K562 (cell line): Measurements from ENCODE around the gene PHF24. TPM values are rescaled to one million over a fixed set of nuclear protein-coding genes. Genes with fewer than 3 reads are reported as not detected.
A peak's percentile ranks its signal among the peaks of the same experiment; 100 is the strongest.

Source experiments
- ATAC-seq: fragments of 200-7000 bp; cut with Tn5 transposase; 3 replicates; pipeline ENCODE4 v1.9.1; 2020; ENCODE audit warnings: moderate library complexity
- BruUV-seq: library from RNA; stranded (reverse); fragments of 400-500 nt; replicated peaks from 2 replicates; lab custom pipeline; 2021; lab: Mats Ljungman, UMichigan
- CTCF ChIA-PET: fragments of 300-600 bp; formaldehyde crosslinking; extraction: SDS; loops from one replicate; lab custom pipeline; 2021; ENCODE audit warnings: low intra/inter-chr PET ratio; lab: Yijun Ruan, JAX
- POLR2A ChIA-PET: fragments of 300-600, 350-650 bp; sonication (Branson Sonifier 250); formaldehyde crosslinking; extraction: SDS; loops from one replicate; lab custom pipeline; 2021; ENCODE audit warnings: antibody characterized with exemption, inconsistent platforms; lab: Yijun Ruan, JAX
- DNase-seq, 4 experiments: peaks; one replicate each; pipeline versions ENCODE4 v3.0.0 to v3.0.0-alpha.2; 2011 to 2018; ENCODE audit warnings: low spot score in 3 of 4, mixed read lengths in 3 of 4; ENCODE audit errors: extremely low read depth in 1 of 4
- FAIRE-seq: peaks from 2 replicates; lab custom pipeline; 2011; peaks lifted over from hg19 to GRCh38; lab: Jason Lieb, UNC
- H2AFZ ChIP-seq: 2 replicates; pipeline ENCODE4 v1.6.0; 2011; ENCODE audit warnings: low read depth, low read length, control low read depth, inconsistent platforms
- H3K27ac ChIP-seq: fragments of 200-600 bp; 3 replicates; pipeline ENCODE4 v1.8.0; 2011; ENCODE audit warnings: low read depth, mild to moderate bottlenecking, control low read depth, inconsistent platforms, low read length, moderate library complexity, mixed read lengths; ENCODE audit errors: extremely low read depth
- H3K27me3 ChIP-seq, 2 experiments: fragments of 300-600 bp in 1 of 2; 2 replicates in 1 of 2; 3 replicates in 1 of 2; pipeline versions ENCODE4 v1.6.0 to v1.8.0; 2011; ENCODE audit warnings: inconsistent platforms in 2 of 2, low read length in 2 of 2, mild to moderate bottlenecking in 1 of 2, mixed read lengths in 1 of 2, moderate library complexity in 1 of 2; ENCODE audit not compliant: control insufficient read depth in 2 of 2, insufficient read depth in 2 of 2
- H3K36me3 ChIP-seq: fragments of 300-600 bp; 3 replicates; pipeline ENCODE4 v1.8.0; 2011; ENCODE audit warnings: mild to moderate bottlenecking, low read length, inconsistent platforms; ENCODE audit not compliant: control insufficient read depth, insufficient read depth
- H3K4me1 ChIP-seq, 2 experiments: fragments of 200-600 bp in 1 of 2; replicated peaks in 1 of 2; 2 replicates in 1 of 2; 3 replicates in 1 of 2; pipeline versions ENCODE4 v1.5.1 to v1.8.0; 2011; ENCODE audit warnings: inconsistent platforms in 2 of 2, low read length in 2 of 2, mild to moderate bottlenecking in 1 of 2, mixed read lengths in 1 of 2, moderate library complexity in 1 of 2; ENCODE audit not compliant: control insufficient read depth in 2 of 2, insufficient read depth in 2 of 2
- H3K4me2 ChIP-seq: 2 replicates; pipeline ENCODE4 v1.6.1; 2011; ENCODE audit warnings: low read length, control low read depth, inconsistent platforms, mixed read lengths; ENCODE audit not compliant: insufficient read depth
- H3K4me3 ChIP-seq: fragments of 200-600 bp; sonication (generic), shearing (Covaris generic); 2 replicates; pipeline ENCODE4 v1.5.1; 2016; ENCODE audit warnings: control low read depth, inconsistent platforms
- H3K79me2 ChIP-seq: fragments of 200-600 bp; 3 replicates; pipeline ENCODE4 v1.8.0; 2011; ENCODE audit warnings: low read length, inconsistent platforms; ENCODE audit not compliant: control insufficient read depth, insufficient read depth
- H3K9ac ChIP-seq, 2 experiments: 2 replicates each; pipeline versions ENCODE4 v1.6.0 to v1.6.1; 2011; ENCODE audit warnings: low read depth in 2 of 2, low read length in 2 of 2, control low read depth in 1 of 2, inconsistent platforms in 1 of 2, mild to moderate bottlenecking in 1 of 2, mixed read lengths in 1 of 2; ENCODE audit not compliant: insufficient read depth in 1 of 2
- H3K9me1 ChIP-seq: one replicate; pipeline ENCODE4 v1.6.0; 2011; ENCODE audit warnings: inconsistent platforms, mild to moderate bottlenecking, low read length, moderate library complexity; ENCODE audit not compliant: control insufficient read depth, insufficient read depth
- H3K9me3 ChIP-seq: replicated peaks from 2 replicates; pipeline ENCODE4 v1.5.1; 2011; ENCODE audit warnings: low read depth, low read length, inconsistent platforms; ENCODE audit not compliant: control insufficient read depth, insufficient read depth
- H4K20me1 ChIP-seq: replicated peaks from 2 replicates; pipeline ENCODE4 v1.6.1; 2011; ENCODE audit warnings: low read length, inconsistent platforms, mixed read lengths; ENCODE audit not compliant: control insufficient read depth, insufficient read depth
- FOSL1 ChIP-seq: fragments of 200-800 bp; sonication (Bioruptor generic); conservative IDR thresholded peaks from 2 replicates; pipeline ENCODE4 v1.6.1; 2016; ENCODE audit warnings: missing genetic modification characterization, missing compliant biosample characterization
- KDM5B ChIP-seq: fragments of 200-600 bp; sonication (generic); IDR thresholded peaks from 2 replicates; pipeline ENCODE4 v1.6.1; 2012; ENCODE audit warnings: low read depth, mild to moderate bottlenecking, moderate library complexity, low read length, control low read depth, inconsistent platforms; ENCODE audit not compliant: insufficient replicate concordance
- POLR2AphosphoS5 ChIP-seq: IDR thresholded peaks from 2 replicates; pipeline ENCODE4 v1.6.1; 2011; ENCODE audit warnings: mild to moderate bottlenecking, low read depth, low read length, moderate library complexity; ENCODE audit not compliant: control insufficient read depth, insufficient read depth
- SIX5 ChIP-seq, 2 experiments: IDR thresholded peaks; 2 replicates each; pipeline ENCODE4 v1.6.1; 2011; ENCODE audit warnings: low read length in 2 of 2, borderline replicate concordance in 1 of 2, low read depth in 1 of 2, mild to moderate bottlenecking in 1 of 2, moderate library complexity in 1 of 2; ENCODE audit not compliant: insufficient read depth in 1 of 2
- SMAD4 ChIP-seq: fragments of 250-450 bp; sonication (Bioruptor Pico); conservative IDR thresholded peaks from 2 replicates; pipeline ENCODE4 v1.8.0; 2021; ENCODE audit warnings: inconsistent platforms, mild to moderate bottlenecking, moderate library complexity
- ZNF253 ChIP-seq: fragments of 250-450 bp; sonication (Bioruptor Pico); conservative IDR thresholded peaks from 2 replicates; pipeline ENCODE4 v1.6.1; 2021; ENCODE audit warnings: mild to moderate bottlenecking
- ZNF354B ChIP-seq: fragments of 250-450 bp; sonication (Bioruptor Pico); IDR thresholded peaks from 2 replicates; pipeline ENCODE4 v1.4.0; 2020
- WGBS: fragments of 100-300 bp; shearing (Covaris generic); methylation state at CpG from one replicate; pipeline ENCODE4 v1.1.6; 2016; ENCODE audit warnings: low coverage, mixed read lengths; ENCODE audit not compliant: insufficient coverage; ENCODE audit errors: missing lambda C conversion rate; 5-methylcytosine and 5-hydroxymethylcytosine counted together
- in situ Hi-C: fragments of 300-500 bp; cut with MboI; formaldehyde crosslinking; loops from 4 replicates; pipeline ENCODE4 v1.15.0; 2018; ENCODE audit warnings: inconsistent platforms, mixed read lengths
- intact Hi-C: fragments of 100-400 bp; cut with micrococcal nuclease; formaldehyde crosslinking; loops from 2 replicates; pipeline ENCODE4 v1.14.2; 2022
- polyA plus RNA-seq, 8 experiments: library from polyadenylated mRNA; depleted of rRNA in 4 of 8; stranded (reverse) in 5 of 8; unstranded in 3 of 8; fragments of >200 nt; fragmentation: Nextera tagmentation in 2 of 8; fragmentation: Illumina TruSeq in 1 of 8; extraction: Ambion mirVana in 2 of 8; extraction: Trizol in 1 of 8; gene quantifications; 2 replicates each; pipeline versions ENCODE4 v1.2.1 to v1.2.3, GENCODE V29; 2011 to 2014; ENCODE audit warnings: inconsistent platforms in 1 of 8, missing spikeins in 1 of 8
- total RNA-seq, 7 experiments: library from RNA; depleted of rRNA in 6 of 7; stranded (reverse); fragments of >200 nt in 6 of 7; fragmentation: Illumina TruSeq in 2 of 7; extraction: Trizol in 2 of 7; gene quantifications; 2 replicates each; pipeline versions ENCODE4 v1.2.1 to v1.2.3, GENCODE V29; 2011 to 2021; ENCODE audit warnings: low replicate concordance in 1 of 7
- TF ChIP-seq, protein P1 (sequence below): fragments of 200-800 bp; sonication (Bioruptor generic); IDR thresholded peaks from 2 replicates; pipeline ENCODE4 v1.6.1; 2016; ENCODE audit warnings: missing genetic modification characterization, missing compliant biosample characterization
- TF ChIP-seq, protein P2 (sequence below): fragments of 450-650 bp; conservative IDR thresholded peaks from 2 replicates; pipeline ENCODE4 v1.6.1; 2016; ENCODE audit warnings: missing genetic modification characterization, low read depth, mild to moderate bottlenecking, control low read depth, missing compliant biosample characterization
- TF ChIP-seq, protein P3 (sequence below), 2 experiments: fragments of 150-350 bp in 1 of 2; IDR thresholded peaks; 2 replicates each; pipeline ENCODE4 v1.6.1; 2012 to 2016; ENCODE audit warnings: low read depth in 2 of 2, low read length in 2 of 2, mild to moderate bottlenecking in 1 of 2, moderate library complexity in 1 of 2

PHF24 gene
- total and polyA plus RNA-seq, 9 of the 15 experiments (the other 6 are each of a cell fraction or from before 2014, with no cell fraction given) = 0.01 TPM; not detected in 7

DNA sequence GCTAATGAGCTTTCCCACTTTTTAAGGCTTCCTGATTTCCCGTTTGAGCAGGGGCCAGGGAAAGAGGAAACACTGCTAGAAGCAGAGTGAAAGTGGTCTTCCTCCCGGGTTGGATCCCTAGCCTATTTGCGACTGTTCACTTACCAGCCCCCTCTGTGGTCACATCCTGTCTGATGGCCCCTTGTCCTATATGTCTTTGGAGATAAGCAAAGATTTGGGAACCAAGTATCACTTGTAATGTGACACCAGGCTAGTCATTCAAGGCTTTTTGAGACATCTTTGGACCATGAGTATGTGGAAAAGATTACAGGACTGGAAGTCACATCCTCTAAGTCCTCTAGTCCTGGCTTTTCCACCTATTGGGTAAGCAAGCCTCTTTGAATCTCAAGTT, 37.6 kb downstream of the PHF24 start:
- in situ Hi-C loops (loop anchor here (5.0 kb wide), 1 partner anchor 47 kb away; a partner anchor contains a TSS), intact Hi-C loops (loop anchor here (5.0 kb wide), 1 partner anchor 57 kb away; no protein-coding TSS in a partner anchor)
- peak overlapping the region; percentile 56; the same call in 2 of the 3 replicates for H3K27ac ChIP-seq
- H3K9me1 ChIP-seq = peaks cover 9% of the 10 kb centered on the region
- ATAC-seq (peak; percentile 13; the same call in 2 of the 3 replicates), DNase-seq (peak in 2 of 4 experiments; percentile 42 to 68), FAIRE-seq (peak; percentile 73)
- H3K9me3 ChIP-seq = no peaks in the 10 kb centered on the region
- ChIA-PET CTCF (no interaction called here), POLR2A (interaction anchor here (0.8 kb wide), 1 partner anchor 66 kb away, joined by 3 read pairs; no protein-coding TSS in a partner anchor)
- 0% methylated on average over 3 of the region's 3 CpGs for WGBS
- H3K4me2 ChIP-seq = peak overlapping the region; percentile 33; the same call in 1 of the 2 replicates
- peaks cover 5% of the 10 kb centered on the region; the same call in 2 of the 3 replicates for H3K36me3 ChIP-seq
- no peak overlapping the region for H3K4me3 ChIP-seq
- no peaks in the 10 kb centered on the region; the same call in 2 of the 3 replicates for H3K79me2 ChIP-seq
- no peaks in the 10 kb centered on the region for H4K20me1 ChIP-seq
- no TSS peak for BruUV-seq
- peaks cover 54 to 72% of the 10 kb centered on the region in 2 experiments for H3K4me1 ChIP-seq
- no peak overlapping the region for H2AFZ ChIP-seq
- no peaks in the 10 kb centered on the region for H3K27me3 ChIP-seq
- no peak overlapping the region; a peak in 1 of 4 replicates for H3K9ac ChIP-seq
- no peak for TF ChIP-seq SIX5 (IDR thresholded peaks at IDR 0.05; ENCODE audit: borderline replicate concordance in 1 of 2, insufficient read depth in 1 of 2, low read depth in 1 of 2, low read length in 2 of 2)
- TF ChIP-seq ZNF253 (CRISPR knock-in tag) = no peak
- TF ChIP-seq FOSL1 (tag) = peak; percentile 68; the same call in 1 of the 2 replicates
- TF ChIP-seq, protein P1, sequence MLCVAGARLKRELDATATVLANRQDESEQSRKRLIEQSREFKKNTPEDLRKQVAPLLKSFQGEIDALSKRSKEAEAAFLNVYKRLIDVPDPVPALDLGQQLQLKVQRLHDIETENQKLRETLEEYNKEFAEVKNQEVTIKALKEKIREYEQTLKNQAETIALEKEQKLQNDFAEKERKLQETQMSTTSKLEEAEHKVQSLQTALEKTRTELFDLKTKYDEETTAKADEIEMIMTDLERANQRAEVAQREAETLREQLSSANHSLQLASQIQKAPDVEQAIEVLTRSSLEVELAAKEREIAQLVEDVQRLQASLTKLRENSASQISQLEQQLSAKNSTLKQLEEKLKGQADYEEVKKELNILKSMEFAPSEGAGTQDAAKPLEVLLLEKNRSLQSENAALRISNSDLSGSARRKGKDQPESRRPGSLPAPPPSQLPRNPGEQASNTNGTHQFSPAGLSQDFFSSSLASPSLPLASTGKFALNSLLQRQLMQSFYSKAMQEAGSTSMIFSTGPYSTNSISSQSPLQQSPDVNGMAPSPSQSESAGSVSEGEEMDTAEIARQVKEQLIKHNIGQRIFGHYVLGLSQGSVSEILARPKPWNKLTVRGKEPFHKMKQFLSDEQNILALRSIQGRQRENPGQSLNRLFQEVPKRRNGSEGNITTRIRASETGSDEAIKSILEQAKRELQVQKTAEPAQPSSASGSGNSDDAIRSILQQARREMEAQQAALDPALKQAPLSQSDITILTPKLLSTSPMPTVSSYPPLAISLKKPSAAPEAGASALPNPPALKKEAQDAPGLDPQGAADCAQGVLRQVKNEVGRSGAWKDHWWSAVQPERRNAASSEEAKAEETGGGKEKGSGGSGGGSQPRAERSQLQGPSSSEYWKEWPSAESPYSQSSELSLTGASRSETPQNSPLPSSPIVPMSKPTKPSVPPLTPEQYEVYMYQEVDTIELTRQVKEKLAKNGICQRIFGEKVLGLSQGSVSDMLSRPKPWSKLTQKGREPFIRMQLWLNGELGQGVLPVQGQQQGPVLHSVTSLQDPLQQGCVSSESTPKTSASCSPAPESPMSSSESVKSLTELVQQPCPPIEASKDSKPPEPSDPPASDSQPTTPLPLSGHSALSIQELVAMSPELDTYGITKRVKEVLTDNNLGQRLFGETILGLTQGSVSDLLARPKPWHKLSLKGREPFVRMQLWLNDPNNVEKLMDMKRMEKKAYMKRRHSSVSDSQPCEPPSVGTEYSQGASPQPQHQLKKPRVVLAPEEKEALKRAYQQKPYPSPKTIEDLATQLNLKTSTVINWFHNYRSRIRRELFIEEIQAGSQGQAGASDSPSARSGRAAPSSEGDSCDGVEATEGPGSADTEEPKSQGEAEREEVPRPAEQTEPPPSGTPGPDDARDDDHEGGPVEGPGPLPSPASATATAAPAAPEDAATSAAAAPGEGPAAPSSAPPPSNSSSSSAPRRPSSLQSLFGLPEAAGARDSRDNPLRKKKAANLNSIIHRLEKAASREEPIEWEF (CRISPR knock-in tag) = no peak
- TF ChIP-seq POLR2AphosphoS5 = no peak
- TF ChIP-seq, protein P2, sequence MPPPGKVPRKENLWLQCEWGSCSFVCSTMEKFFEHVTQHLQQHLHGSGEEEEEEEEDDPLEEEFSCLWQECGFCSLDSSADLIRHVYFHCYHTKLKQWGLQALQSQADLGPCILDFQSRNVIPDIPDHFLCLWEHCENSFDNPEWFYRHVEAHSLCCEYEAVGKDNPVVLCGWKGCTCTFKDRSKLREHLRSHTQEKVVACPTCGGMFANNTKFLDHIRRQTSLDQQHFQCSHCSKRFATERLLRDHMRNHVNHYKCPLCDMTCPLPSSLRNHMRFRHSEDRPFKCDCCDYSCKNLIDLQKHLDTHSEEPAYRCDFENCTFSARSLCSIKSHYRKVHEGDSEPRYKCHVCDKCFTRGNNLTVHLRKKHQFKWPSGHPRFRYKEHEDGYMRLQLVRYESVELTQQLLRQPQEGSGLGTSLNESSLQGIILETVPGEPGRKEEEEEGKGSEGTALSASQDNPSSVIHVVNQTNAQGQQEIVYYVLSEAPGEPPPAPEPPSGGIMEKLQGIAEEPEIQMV = no peak
- no peak for TF ChIP-seq ZNF354B (CRISPR knock-in tag)
- no peak for TF ChIP-seq KDM5B
- TF ChIP-seq SMAD4 (CRISPR knock-in tag) = no peak; the same call in 1 of the 2 replicates
- TF ChIP-seq, protein P3, sequence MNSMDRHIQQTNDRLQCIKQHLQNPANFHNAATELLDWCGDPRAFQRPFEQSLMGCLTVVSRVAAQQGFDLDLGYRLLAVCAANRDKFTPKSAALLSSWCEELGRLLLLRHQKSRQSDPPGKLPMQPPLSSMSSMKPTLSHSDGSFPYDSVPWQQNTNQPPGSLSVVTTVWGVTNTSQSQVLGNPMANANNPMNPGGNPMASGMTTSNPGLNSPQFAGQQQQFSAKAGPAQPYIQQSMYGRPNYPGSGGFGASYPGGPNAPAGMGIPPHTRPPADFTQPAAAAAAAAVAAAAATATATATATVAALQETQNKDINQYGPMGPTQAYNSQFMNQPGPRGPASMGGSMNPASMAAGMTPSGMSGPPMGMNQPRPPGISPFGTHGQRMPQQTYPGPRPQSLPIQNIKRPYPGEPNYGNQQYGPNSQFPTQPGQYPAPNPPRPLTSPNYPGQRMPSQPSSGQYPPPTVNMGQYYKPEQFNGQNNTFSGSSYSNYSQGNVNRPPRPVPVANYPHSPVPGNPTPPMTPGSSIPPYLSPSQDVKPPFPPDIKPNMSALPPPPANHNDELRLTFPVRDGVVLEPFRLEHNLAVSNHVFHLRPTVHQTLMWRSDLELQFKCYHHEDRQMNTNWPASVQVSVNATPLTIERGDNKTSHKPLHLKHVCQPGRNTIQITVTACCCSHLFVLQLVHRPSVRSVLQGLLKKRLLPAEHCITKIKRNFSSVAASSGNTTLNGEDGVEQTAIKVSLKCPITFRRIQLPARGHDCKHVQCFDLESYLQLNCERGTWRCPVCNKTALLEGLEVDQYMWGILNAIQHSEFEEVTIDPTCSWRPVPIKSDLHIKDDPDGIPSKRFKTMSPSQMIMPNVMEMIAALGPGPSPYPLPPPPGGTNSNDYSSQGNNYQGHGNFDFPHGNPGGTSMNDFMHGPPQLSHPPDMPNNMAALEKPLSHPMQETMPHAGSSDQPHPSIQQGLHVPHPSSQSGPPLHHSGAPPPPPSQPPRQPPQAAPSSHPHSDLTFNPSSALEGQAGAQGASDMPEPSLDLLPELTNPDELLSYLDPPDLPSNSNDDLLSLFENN (IDR thresholded peaks at IDR 0.05; ENCODE audit: low read depth in 2 of 2, low read length in 2 of 2) = no peak
